ENCODE measurements around the gene ACTR2.

- TF ChIP-seq, protein P1, sequence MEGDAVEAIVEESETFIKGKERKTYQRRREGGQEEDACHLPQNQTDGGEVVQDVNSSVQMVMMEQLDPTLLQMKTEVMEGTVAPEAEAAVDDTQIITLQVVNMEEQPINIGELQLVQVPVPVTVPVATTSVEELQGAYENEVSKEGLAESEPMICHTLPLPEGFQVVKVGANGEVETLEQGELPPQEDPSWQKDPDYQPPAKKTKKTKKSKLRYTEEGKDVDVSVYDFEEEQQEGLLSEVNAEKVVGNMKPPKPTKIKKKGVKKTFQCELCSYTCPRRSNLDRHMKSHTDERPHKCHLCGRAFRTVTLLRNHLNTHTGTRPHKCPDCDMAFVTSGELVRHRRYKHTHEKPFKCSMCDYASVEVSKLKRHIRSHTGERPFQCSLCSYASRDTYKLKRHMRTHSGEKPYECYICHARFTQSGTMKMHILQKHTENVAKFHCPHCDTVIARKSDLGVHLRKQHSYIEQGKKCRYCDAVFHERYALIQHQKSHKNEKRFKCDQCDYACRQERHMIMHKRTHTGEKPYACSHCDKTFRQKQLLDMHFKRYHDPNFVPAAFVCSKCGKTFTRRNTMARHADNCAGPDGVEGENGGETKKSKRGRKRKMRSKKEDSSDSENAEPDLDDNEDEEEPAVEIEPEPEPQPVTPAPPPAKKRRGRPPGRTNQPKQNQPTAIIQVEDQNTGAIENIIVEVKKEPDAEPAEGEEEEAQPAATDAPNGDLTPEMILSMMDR (IDR thresholded peaks at IDR 0.05), result no peak
- no peak for TF ChIP-seq POLR2A (IDR thresholded peaks at IDR 0.05)
Measured at GRCh38 chr2:65232636-65233035, 5.0 kb downstream of the ACTR2 start.

All from right lobe of liver (tissue), 4 donors.